ENCODE data around the gene RBM26.

GRCh38 chr13:79270859-79271258, 135.2 kb downstream of the RBM26 start:
- no peak for TF ChIP-seq RAD21 (IDR thresholded peaks at IDR 0.05; ENCODE audit: low read length)
- no peak for TF ChIP-seq CTCF (conservative IDR thresholded peaks at IDR 0.05; ENCODE audit: low read depth, low read length)
- no peak for TF ChIP-seq MXI1 (IDR thresholded peaks at IDR 0.05; ENCODE audit: borderline replicate concordance, low read depth, low read length)
- TF ChIP-seq RFX5 (IDR thresholded peaks at IDR 0.05; ENCODE audit: low read depth, low read length): no peak
- TF ChIP-seq MAFK (IDR thresholded peaks at IDR 0.05; ENCODE audit: low read depth, low read length): no peak
- no peak for TF ChIP-seq POLR2A (IDR thresholded peaks at IDR 0.05; ENCODE audit: low read depth, low read length)
- TF ChIP-seq BHLHE40 (IDR thresholded peaks at IDR 0.05; ENCODE audit: low read depth, low read length): no peak
- TF ChIP-seq CEBPB (IDR thresholded peaks at IDR 0.05; ENCODE audit: low read depth, low read length): no peak
- no peak for TF ChIP-seq FOS (IDR thresholded peaks at IDR 0.05; ENCODE audit: low read depth, low read length)
- TF ChIP-seq CHD1 (IDR thresholded peaks at IDR 0.05; ENCODE audit: low read depth, low read length): no peak
- TF ChIP-seq MAZ (IDR thresholded peaks at IDR 0.05; ENCODE audit: borderline replicate concordance, low read depth, low read length): no peak
- no peak for TF ChIP-seq SMC3 (IDR thresholded peaks at IDR 0.05; ENCODE audit: low read depth, low read length)
- no peak for TF ChIP-seq ELK1 (IDR thresholded peaks at IDR 0.05; ENCODE audit: borderline replicate concordance, low read depth, low read length)

Data from IMR-90 (cell line).